PC-9 (cell line): ENCODE data around the gene BUB1B. TPM values are rescaled to one million over a fixed set of nuclear protein-coding genes. Genes with fewer than 3 reads are reported as not detected.
"Not testable (repeated sequence)": the region's sequence is repeated elsewhere in the genome, so short reads cannot be mapped to it uniquely, and the experiment has no call there.

ENCODE experiments used
- BruUV-seq: library from RNA; stranded (reverse); fragments of 400-500 nt; replicated peaks from 2 replicates; lab custom pipeline; 2021; lab: Mats Ljungman, UMichigan
- CTCF ChIA-PET: fragments of 300-600 bp; sonication (Branson Sonifier 250); formaldehyde crosslinking; loops from one replicate; lab custom pipeline; 2022; ENCODE audit warnings: antibody characterized with exemption; lab: Charles Lee
- POLR2A ChIA-PET: fragments of 300-600 bp; sonication (Branson Sonifier 250); formaldehyde crosslinking; loops from one replicate; lab custom pipeline; 2022; ENCODE audit warnings: antibody characterized with exemption; ENCODE audit not compliant: unreplicated experiment; lab: Charles Lee
- DNase-seq, 2 experiments: peaks; one replicate each; pipeline versions ENCODE4 v3.0.0 to v3.0.0-alpha.2; 2015 to 2022; ENCODE audit warnings: mixed read lengths in 1 of 2
- H2AFZ ChIP-seq: fragments of 200-600 bp; sonication (generic); 2 replicates; pipeline ENCODE4 v1.8.1; 2017; ENCODE audit warnings: antibody characterized with exemption
- H3F3A ChIP-seq: fragments of 200-600 bp; sonication (generic); 2 replicates; pipeline ENCODE4 v1.8.1; 2017; ENCODE audit warnings: antibody characterized with exemption, mild to moderate bottlenecking, low read depth; ENCODE audit not compliant: insufficient read depth
- H3K27ac ChIP-seq: fragments of 200-600 bp; sonication (generic); 2 replicates; pipeline ENCODE4 v1.6.1; 2016; ENCODE audit warnings: mixed run types
- H3K27me3 ChIP-seq: fragments of 200-600 bp; sonication (generic); 2 replicates; pipeline ENCODE4 v1.6.1; 2016; ENCODE audit warnings: low read depth, mixed run types; ENCODE audit not compliant: insufficient read depth
- H3K36me3 ChIP-seq: fragments of 200-600 bp; sonication (generic); 2 replicates; pipeline ENCODE4 v1.6.1; 2016; ENCODE audit warnings: low read depth, mixed run types
- H3K4me1 ChIP-seq: fragments of 200-600 bp; sonication (generic); replicated peaks from 2 replicates; pipeline ENCODE4 v1.6.1; 2016; ENCODE audit warnings: mixed run types; ENCODE audit not compliant: insufficient read depth
- H3K4me2 ChIP-seq: fragments of 200-600 bp; sonication (generic); 2 replicates; pipeline ENCODE4 v1.6.1; 2017; ENCODE audit warnings: mixed run types
- H3K4me3 ChIP-seq: fragments of 200-600 bp; sonication (generic); 2 replicates; pipeline ENCODE4 v1.6.1; 2016; ENCODE audit warnings: mixed run types
- H3K79me2 ChIP-seq: fragments of 200-600 bp; sonication (generic); 2 replicates; pipeline ENCODE4 v1.6.1; 2017; ENCODE audit warnings: low read depth, mixed run types
- H3K9me2 ChIP-seq: fragments of 200-600 bp; sonication (generic); 2 replicates; pipeline ENCODE4 v1.8.1; 2017; ENCODE audit warnings: mild to moderate bottlenecking; ENCODE audit not compliant: insufficient read depth
- H3K9me3 ChIP-seq: fragments of 200-600 bp; sonication (generic); 2 replicates; pipeline ENCODE4 v1.8.1; 2016; ENCODE audit warnings: low read depth; ENCODE audit not compliant: insufficient read depth
- H4K20me1 ChIP-seq: fragments of 200-600 bp; sonication (generic); 2 replicates; pipeline ENCODE4 v1.8.1; 2017; ENCODE audit not compliant: insufficient read depth
- EZH2 ChIP-seq: fragments of 200-600 bp; sonication (generic); IDR thresholded peaks from 2 replicates; pipeline ENCODE4 v1.8.0; 2017; ENCODE audit warnings: antibody characterized with exemption, low read depth
- intact Hi-C: fragments of 100-400 bp; cut with micrococcal nuclease; formaldehyde crosslinking; loops from one replicate; pipeline ENCODE4 v1.10.0; 2022; ENCODE audit not compliant: unreplicated experiment
- total RNA-seq: library from RNA; stranded (reverse); gene quantifications from 2 replicates; pipeline ENCODE4 v1.2.3, GENCODE V29; 2021
- TF ChIP-seq, protein P1 (sequence below): fragments of 200-600 bp; sonication (generic); conservative IDR thresholded peaks from 2 replicates; pipeline ENCODE4 v1.6.1; 2017; ENCODE audit warnings: mixed run types, antibody characterized with exemption, mild to moderate bottlenecking, moderate library complexity

Gene BUB1B
- total RNA-seq, 1 experiment from 2014 or later = 75.3 TPM

DNA sequence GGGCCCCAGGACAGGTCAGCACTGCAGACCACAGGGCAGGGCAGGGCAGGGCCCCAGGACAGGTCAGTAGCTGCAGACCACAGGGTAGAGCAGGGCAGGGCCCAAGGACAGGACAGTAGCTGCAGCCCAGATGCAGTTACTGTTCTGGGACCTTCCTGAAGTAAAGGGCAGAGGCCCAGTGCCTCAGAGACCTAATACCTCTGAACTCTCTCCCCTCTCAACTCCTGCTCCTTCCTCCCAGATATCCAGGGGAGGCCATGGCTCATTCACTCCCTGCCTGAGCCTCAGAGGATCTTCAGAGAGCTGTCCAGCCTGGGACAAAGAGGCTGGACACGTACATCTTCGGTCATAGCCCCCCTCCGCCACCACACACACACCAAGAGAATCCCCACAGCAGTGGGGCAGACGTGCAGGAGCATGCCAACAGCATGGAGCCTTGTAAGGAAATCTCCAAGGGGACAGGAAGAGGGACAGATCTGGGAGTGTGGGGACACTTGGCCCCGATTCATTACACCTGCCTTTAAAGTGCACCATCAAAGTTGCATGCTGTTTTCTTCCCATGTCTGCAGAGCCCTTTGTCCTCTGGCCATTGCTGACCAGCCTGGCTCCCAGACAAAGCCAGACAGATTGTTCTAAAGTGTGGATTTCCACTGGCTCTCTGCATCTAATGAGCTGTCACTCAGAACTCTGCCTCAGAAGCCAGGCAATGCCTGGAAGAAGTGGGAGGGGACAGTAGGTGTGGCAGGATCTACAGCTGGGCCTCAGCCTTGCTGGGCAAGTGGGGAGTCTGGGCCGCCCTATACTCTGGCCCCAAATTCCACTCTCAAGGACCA lies 24.2 kb upstream of the BUB1B start:
- Histone ChIP-seq H2AFZ (no peak overlapping the region), H3K9me2 (no peaks in the 10 kb centered on the region), H3K9me3 (no peaks in the 10 kb centered on the region), H3F3A (no peaks in the 10 kb centered on the region), H3K36me3 (no peaks in the 10 kb centered on the region), H3K27ac (no peak overlapping the region), H3K4me1 (no peaks in the 10 kb centered on the region), H3K4me2 (no peak overlapping the region), H4K20me1 (no peaks in the 10 kb centered on the region), H3K79me2 (no peaks in the 10 kb centered on the region), H3K4me3 (no peak overlapping the region), H3K27me3 (no peaks in the 10 kb centered on the region)
- no TSS peak for BruUV-seq
- DNase-seq = no peak
- CTCF ChIA-PET = interaction anchor here (0.6 kb wide), 1 partner anchor 9 kb away, joined by 4 read pairs; no protein-coding TSS in a partner anchor
- intact Hi-C loops = no loop called here
- TF ChIP-seq, protein P1, sequence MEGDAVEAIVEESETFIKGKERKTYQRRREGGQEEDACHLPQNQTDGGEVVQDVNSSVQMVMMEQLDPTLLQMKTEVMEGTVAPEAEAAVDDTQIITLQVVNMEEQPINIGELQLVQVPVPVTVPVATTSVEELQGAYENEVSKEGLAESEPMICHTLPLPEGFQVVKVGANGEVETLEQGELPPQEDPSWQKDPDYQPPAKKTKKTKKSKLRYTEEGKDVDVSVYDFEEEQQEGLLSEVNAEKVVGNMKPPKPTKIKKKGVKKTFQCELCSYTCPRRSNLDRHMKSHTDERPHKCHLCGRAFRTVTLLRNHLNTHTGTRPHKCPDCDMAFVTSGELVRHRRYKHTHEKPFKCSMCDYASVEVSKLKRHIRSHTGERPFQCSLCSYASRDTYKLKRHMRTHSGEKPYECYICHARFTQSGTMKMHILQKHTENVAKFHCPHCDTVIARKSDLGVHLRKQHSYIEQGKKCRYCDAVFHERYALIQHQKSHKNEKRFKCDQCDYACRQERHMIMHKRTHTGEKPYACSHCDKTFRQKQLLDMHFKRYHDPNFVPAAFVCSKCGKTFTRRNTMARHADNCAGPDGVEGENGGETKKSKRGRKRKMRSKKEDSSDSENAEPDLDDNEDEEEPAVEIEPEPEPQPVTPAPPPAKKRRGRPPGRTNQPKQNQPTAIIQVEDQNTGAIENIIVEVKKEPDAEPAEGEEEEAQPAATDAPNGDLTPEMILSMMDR = no peak
- TF ChIP-seq EZH2 = no peak
- POLR2A ChIA-PET = no interaction called here

DNA sequence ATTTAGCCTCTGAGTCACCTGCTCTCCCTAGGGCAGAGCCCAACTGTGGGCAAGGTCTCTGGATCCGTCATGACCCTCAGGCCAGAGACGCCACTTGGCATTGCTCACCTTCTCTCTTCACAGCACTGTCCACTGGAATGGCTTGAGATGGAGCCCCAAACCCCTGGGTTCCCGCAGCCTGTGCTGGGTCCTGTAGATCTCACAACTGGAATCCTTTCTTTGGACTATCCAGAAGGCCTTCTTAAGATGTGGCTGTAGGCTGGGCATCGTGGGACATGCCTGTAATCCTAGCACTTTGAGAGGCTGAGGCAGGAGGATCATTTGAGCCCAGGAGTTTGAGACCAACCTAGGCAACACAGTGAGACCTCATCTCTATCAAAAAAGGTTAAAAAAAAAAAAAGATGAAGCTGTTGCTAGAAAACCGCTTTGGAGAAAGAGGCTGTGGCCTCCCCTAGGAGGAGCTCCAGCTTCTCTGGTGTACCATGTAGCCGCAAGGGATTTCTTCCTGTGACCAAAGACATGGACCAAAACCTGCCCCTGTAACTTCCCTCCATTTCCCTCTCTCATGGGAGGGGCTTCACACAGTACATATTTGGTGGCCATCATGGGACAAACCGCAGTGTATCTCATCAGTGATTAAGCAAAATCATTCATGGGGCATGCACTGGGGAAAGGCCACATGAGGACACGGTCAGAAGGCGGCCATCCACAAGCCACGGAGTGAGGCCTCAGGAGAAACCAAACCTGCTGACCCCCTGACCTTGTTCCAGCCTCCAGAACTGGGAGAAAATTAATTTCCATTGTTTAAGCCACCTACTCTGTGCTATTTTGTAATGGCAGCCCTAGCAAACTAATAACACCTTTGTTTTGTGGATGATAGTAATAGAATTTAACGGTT lies 23.3 kb upstream of the BUB1B start:
- TF ChIP-seq, protein P1 = no peak
- TF ChIP-seq EZH2 = no peak
- no peaks in the 10 kb centered on the region for H4K20me1 ChIP-seq
- no peak overlapping the region for H2AFZ ChIP-seq
- no peaks in the 10 kb centered on the region for H3K36me3 ChIP-seq
- BruUV-seq = no TSS peak
- intact Hi-C loops = no loop called here
- no peak overlapping the region for H3K4me3 ChIP-seq
- no peak for DNase-seq
- no peak overlapping the region for H3K27ac ChIP-seq
- ChIA-PET POLR2A (interaction anchor here (0.5 to 0.6 kb wide), 2 partner anchors 13 to 28 kb away, joined by 4 read pairs; no protein-coding TSS in a partner anchor), CTCF (interaction anchor here (0.6 kb wide), 2 partner anchors 41 to 55 kb away, joined by 3 to 4 read pairs; no protein-coding TSS in a partner anchor)
- H3K79me2 ChIP-seq = no peaks in the 10 kb centered on the region
- no peak overlapping the region for H3K4me2 ChIP-seq
- no peaks in the 10 kb centered on the region for H3K4me1 ChIP-seq
- H3K9me2 ChIP-seq = no peaks in the 10 kb centered on the region
- H3F3A ChIP-seq = no peaks in the 10 kb centered on the region
- H3K27me3 ChIP-seq = no peaks in the 10 kb centered on the region
- no peaks in the 10 kb centered on the region for H3K9me3 ChIP-seq

DNA sequence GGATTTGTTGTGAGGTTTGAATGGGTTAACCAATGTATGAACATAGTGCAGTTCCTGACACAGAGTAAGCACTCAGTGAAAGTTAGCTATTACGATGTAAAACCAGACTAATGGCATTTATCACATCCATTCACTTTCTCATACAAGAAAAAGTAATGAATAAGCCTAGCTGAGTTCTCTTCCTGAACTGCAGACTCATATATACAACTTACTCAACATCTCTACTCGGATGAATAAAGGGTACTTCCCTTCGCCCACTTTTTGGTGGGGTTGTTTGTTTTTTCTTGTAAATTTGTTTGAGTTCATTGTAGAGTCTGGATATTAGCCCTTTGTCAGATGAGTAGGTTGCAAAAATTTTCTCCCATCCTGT lies 22.7 kb upstream of the BUB1B start:
- H3K27me3 ChIP-seq, H3K36me3 ChIP-seq, H3K9me2 ChIP-seq, H2AFZ ChIP-seq, H3K27ac ChIP-seq, BruUV-seq, H3K4me3 ChIP-seq, H3K79me2 ChIP-seq, DNase-seq, H3K9me3 ChIP-seq, intact Hi-C loops, H4K20me1 ChIP-seq, H3K4me1 ChIP-seq, H3F3A ChIP-seq, H3K4me2 ChIP-seq: not testable (repeated sequence)
- CTCF ChIA-PET = interaction anchor here (0.6 kb wide), 2 partner anchors 41 to 55 kb away, joined by 3 to 4 read pairs; no protein-coding TSS in a partner anchor
- POLR2A ChIA-PET = interaction anchor here (0.5 to 0.6 kb wide), 2 partner anchors 12 to 29 kb away, joined by 4 read pairs; no protein-coding TSS in a partner anchor
